Spleen (tissue), 7 donors: ENCODE measurements around the gene ITGB8.

Experiments used
- POLR2A ChIP-seq, 3 donors: fragments of 450-650 bp; IDR thresholded peaks; one replicate each; pipeline ENCODE4 v1.5.1; 2017; ENCODE audit warnings: antibody characterized with exemption in 3 of 3, mild to moderate bottlenecking in 1 of 3
- TF ChIP-seq, protein P1 (sequence below), 11 experiments: fragments of 200-600 bp in 7 of 11; fragments of 450-650 bp in 4 of 11; sonication (generic) in 4 of 11; IDR thresholded peaks in 8 of 11; conservative IDR thresholded peaks in 3 of 11; 1 replicate in 7 of 11; 2 replicates in 4 of 11; pipeline versions ENCODE4 v1.4.0 to v1.8.0; 2016 to 2021; ENCODE audit warnings: antibody characterized with exemption in 11 of 11, inconsistent platforms in 4 of 11, mild to moderate bottlenecking in 1 of 11
- donor health status: DM: no; HTN: no; CAD: no; lungs with moderate emphysema.
- donor health status: DM: no; HTN: no; CAD: no.
- donor health status: DM: no; HTN: no; CAD: no.

DNA sequence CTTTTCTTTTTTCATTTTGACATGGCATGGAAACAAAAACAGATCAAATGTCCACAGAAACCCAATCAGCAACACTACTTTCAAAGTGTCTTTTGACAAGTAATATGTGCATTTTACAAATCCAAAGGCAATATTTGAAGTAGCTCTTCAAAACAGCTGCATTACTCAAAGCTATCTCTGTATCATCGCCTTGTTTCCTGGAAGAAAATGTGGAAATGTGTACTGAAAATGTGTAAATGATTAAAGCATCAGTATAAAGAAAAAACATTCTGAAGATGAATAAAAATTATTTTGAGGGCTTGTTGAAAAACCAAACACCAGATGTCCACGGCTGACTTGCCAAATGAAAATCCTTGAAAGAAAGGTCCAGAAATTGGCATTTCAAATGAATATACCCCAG lies 16.5 kb upstream of the ITGB8 start:
- TF ChIP-seq, protein P1, sequence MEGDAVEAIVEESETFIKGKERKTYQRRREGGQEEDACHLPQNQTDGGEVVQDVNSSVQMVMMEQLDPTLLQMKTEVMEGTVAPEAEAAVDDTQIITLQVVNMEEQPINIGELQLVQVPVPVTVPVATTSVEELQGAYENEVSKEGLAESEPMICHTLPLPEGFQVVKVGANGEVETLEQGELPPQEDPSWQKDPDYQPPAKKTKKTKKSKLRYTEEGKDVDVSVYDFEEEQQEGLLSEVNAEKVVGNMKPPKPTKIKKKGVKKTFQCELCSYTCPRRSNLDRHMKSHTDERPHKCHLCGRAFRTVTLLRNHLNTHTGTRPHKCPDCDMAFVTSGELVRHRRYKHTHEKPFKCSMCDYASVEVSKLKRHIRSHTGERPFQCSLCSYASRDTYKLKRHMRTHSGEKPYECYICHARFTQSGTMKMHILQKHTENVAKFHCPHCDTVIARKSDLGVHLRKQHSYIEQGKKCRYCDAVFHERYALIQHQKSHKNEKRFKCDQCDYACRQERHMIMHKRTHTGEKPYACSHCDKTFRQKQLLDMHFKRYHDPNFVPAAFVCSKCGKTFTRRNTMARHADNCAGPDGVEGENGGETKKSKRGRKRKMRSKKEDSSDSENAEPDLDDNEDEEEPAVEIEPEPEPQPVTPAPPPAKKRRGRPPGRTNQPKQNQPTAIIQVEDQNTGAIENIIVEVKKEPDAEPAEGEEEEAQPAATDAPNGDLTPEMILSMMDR (IDR thresholded peaks at IDR 0.05 in 8 of 11, conservative IDR thresholded peaks at IDR 0.05 in 3 of 11): no peak
- TF ChIP-seq POLR2A (IDR thresholded peaks at IDR 0.05): no peak
